ENCODE results near the gene MAU2. TPM values are rescaled to one million over a fixed set of nuclear protein-coding genes. Genes with fewer than 3 reads are reported as not detected.

The MAU2 gene
- total and polyA plus RNA-seq, 2 of the 13 experiments (the other 11 are each of a cell fraction or from before 2014, with no cell fraction given), result 16.8 to 33.8 TPM

GRCh38 chr19:19366434-19367396 is 46.1 kb downstream of the MAU2 start (continued):
- TF ChIP-seq, protein P1, sequence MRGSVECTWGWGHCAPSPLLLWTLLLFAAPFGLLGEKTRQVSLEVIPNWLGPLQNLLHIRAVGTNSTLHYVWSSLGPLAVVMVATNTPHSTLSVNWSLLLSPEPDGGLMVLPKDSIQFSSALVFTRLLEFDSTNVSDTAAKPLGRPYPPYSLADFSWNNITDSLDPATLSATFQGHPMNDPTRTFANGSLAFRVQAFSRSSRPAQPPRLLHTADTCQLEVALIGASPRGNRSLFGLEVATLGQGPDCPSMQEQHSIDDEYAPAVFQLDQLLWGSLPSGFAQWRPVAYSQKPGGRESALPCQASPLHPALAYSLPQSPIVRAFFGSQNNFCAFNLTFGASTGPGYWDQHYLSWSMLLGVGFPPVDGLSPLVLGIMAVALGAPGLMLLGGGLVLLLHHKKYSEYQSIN (CRISPR knock-in tag; IDR thresholded peaks at IDR 0.05; ENCODE audit: borderline replicate concordance), result no peak
- TF ChIP-seq ZNF652 (CRISPR knock-in tag; IDR thresholded peaks at IDR 0.05; ENCODE audit: borderline replicate concordance, low read depth) (peak; percentile 100), IKZF1 (IDR thresholded peaks at IDR 0.05) (no peak), ZNF775 (CRISPR knock-in tag; IDR thresholded peaks at IDR 0.05; ENCODE audit: borderline replicate concordance) (no peak), ZMYM4 (CRISPR knock-in tag; IDR thresholded peaks at IDR 0.05) (peak; percentile 88), ZMAT3 (CRISPR knock-in tag; conservative IDR thresholded peaks at IDR 0.05) (no peak), GATAD2A (CRISPR knock-in tag; IDR thresholded peaks at IDR 0.05) (peak; percentile 94), JUN (CRISPR knock-in tag; IDR thresholded peaks at IDR 0.05) (no peak), HNRNPH1 (optimal IDR thresholded peaks at IDR 0.05; ENCODE audit: low read depth, low read length) (no peak), MXD4 (CRISPR knock-in tag; IDR thresholded peaks at IDR 0.05) (0 out of 2 replicates have a peak, but pooled peaks have one; percentile 70), ZFP36 (IDR thresholded peaks at IDR 0.05; ENCODE audit: borderline replicate concordance, low read depth, low read length, partially characterized antibody) (no peak), SP4 (CRISPR knock-in tag; IDR thresholded peaks at IDR 0.05) (peak; percentile 64), FOSL2 (CRISPR knock-in tag; IDR thresholded peaks at IDR 0.05) (peak; percentile 79), ZSCAN31 (CRISPR knock-in tag; IDR thresholded peaks at IDR 0.05; ENCODE audit: low read depth) (peak; percentile 34; the same call in 1 of the 2 replicates), RAD51 (IDR thresholded peaks at IDR 0.05; ENCODE audit: borderline replicate concordance) (no peak), PHF20 (CRISPR knock-in tag; IDR thresholded peaks at IDR 0.05) (peak; percentile 91), SKI (IDR thresholded peaks at IDR 0.05; ENCODE audit: partially characterized antibody) (no peak), MYPOP (CRISPR knock-in tag; IDR thresholded peaks at IDR 0.05) (no peak), ZNF589 (CRISPR knock-in tag; conservative IDR thresholded peaks at IDR 0.05) (no peak), NFE2L2 (IDR thresholded peaks at IDR 0.05; ENCODE audit: low read length) (no peak), KLF6 (CRISPR knock-in tag; IDR thresholded peaks at IDR 0.05) (no peak), ZNF101 (CRISPR knock-in tag; IDR thresholded peaks at IDR 0.05; ENCODE audit: borderline replicate concordance, low read depth) (no peak), HMG20B (CRISPR knock-in tag; conservative IDR thresholded peaks at IDR 0.05) (peak; percentile 56; the same call in 1 of the 2 replicates), ZNF264 (CRISPR knock-in tag; IDR thresholded peaks at IDR 0.05) (peak; percentile 64; the same call in 1 of the 2 replicates), ZFP37 (CRISPR knock-in tag; IDR thresholded peaks at IDR 0.05; ENCODE audit: borderline replicate concordance) (no peak)
- TF ChIP-seq, protein P2, sequence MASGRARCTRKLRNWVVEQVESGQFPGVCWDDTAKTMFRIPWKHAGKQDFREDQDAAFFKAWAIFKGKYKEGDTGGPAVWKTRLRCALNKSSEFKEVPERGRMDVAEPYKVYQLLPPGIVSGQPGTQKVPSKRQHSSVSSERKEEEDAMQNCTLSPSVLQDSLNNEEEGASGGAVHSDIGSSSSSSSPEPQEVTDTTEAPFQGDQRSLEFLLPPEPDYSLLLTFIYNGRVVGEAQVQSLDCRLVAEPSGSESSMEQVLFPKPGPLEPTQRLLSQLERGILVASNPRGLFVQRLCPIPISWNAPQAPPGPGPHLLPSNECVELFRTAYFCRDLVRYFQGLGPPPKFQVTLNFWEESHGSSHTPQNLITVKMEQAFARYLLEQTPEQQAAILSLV (CRISPR knock-in tag; IDR thresholded peaks at IDR 0.05; ENCODE audit: borderline replicate concordance), result 0 out of 2 replicates have a peak, but pooled peaks have one; percentile 27
- TF ChIP-seq, protein P3, sequence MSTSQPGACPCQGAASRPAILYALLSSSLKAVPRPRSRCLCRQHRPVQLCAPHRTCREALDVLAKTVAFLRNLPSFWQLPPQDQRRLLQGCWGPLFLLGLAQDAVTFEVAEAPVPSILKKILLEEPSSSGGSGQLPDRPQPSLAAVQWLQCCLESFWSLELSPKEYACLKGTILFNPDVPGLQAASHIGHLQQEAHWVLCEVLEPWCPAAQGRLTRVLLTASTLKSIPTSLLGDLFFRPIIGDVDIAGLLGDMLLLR (CRISPR knock-in tag; IDR thresholded peaks at IDR 0.05), result peak; percentile 44; the same call in 1 of the 2 replicates

Measured in HepG2 (cell line).